Mesangial cell (primary cell): ENCODE data around the gene RBM7. TPM values are rescaled to one million over a fixed set of nuclear protein-coding genes. Genes with fewer than 3 reads are reported as not detected.

ENCODE experiments used
- total RNA-seq: library from RNA; depleted of rRNA; stranded (reverse); fragments of >200 nt; gene quantifications from 2 replicates; pipeline ENCODE4 v1.2.3, GENCODE V29; 2015

The RBM7 gene
- total RNA-seq: 22.8 and 37.8 TPM in 2 replicates

DNA sequence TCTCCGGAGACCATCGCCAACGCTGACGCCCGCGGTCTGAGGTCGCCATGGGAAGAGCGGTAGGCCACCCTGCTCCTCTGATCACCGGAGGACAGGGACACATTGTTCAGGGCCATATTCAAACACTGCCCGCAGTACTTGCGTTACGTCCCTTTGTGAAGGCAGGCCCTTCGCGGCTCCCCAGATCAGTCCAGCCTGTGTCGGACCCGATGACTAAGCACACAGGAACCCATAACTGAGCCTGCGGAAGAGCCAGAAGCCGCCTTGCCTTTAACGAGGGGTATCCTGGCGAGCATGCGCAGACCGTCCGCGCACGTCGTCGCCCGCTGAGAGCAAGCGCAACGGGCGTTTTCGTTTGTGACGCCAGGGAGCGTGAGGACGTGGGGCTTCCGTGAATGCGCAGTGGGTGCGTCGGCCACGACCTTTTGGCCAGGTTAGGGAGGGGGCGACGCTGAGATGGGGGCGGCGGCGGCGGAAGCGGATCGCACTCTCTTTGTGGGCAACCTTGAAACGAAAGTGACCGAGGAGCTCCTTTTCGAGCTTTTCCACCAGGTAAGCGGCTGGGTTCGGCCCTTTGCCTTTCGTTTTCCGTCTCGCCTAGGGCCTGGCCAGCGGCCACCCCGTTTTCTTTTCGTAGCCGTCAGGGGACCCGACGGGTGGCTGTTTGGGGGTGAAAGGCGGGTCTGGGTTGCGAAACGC is at the start of gene RBM7, which contains the start of gene C11orf71:
RBM7 (plus strand) TSS at position 451 of the 699 bp plus-strand sequence; CDS start at position 457, 6 bp downstream.
C11orf71 (minus strand) TSS at position 296 of the 699 bp plus-strand sequence; CDS start at position 116, 180 bp downstream.

GRCh38 chr11:114439229-114440120 is 39.0 kb downstream of the RBM7 start, which contains the start of gene REXO2:
Gene REXO2, plus strand, starts transcription at chr11:114439467. Its CDS starts 62 bp downstream, at chr11:114439529.

Other genes starting within 250 kb of the RBM7 start
- gene NNMT, start 104.3 kb upstream of the RBM7 start, total RNA-seq: 719 and 1,669 TPM in 2 replicates
- 1.5 and 5.5 TPM in 2 replicates for gene C11orf71, start 155 bp upstream of the RBM7 start, total RNA-seq
- 110 and 133 TPM in 2 replicates for gene REXO2, start 38.8 kb downstream of the RBM7 start, total RNA-seq
- not detected in 2 replicates for gene NXPE1, start 159.2 kb downstream of the RBM7 start, total RNA-seq
- not detected in 2 replicates for gene NXPE4, start 195.1 kb downstream of the RBM7 start, total RNA-seq